HepG2 (cell line): ENCODE results near the gene NAPB. TPM values are rescaled to one million over a fixed set of nuclear protein-coding genes. Genes with fewer than 3 reads are reported as not detected.

Experiments
- BHLHE40 ChIP-seq: IDR thresholded peaks from 2 replicates; pipeline ENCODE4 v1.6.1; 2011; ENCODE audit warnings: low read length, improper control_type of control experiment
- DMAP1 ChIP-seq: IDR thresholded peaks from 2 replicates; pipeline ENCODE4 v1.6.1; 2016
- FOXP4 ChIP-seq: sonication (generic); formaldehyde crosslinking; IDR thresholded peaks from 2 replicates; pipeline ENCODE4 v1.4.0; 2020; ENCODE audit warnings: missing genetic modification reagents
- GATAD2A ChIP-seq: IDR thresholded peaks from 2 replicates; pipeline ENCODE4 v1.6.1; 2016
- HDAC1 ChIP-seq: sonication (generic); formaldehyde crosslinking; IDR thresholded peaks from 2 replicates; pipeline ENCODE4 v1.5.1; 2020; ENCODE audit warnings: mild to moderate bottlenecking, missing genetic modification reagents
- KMT2B ChIP-seq: IDR thresholded peaks from 2 replicates; pipeline ENCODE4 v1.6.1; 2016; ENCODE audit warnings: missing genetic modification reagents, missing compliant biosample characterization
- MNT ChIP-seq: fragments of 450-650 bp; IDR thresholded peaks from 2 replicates; pipeline ENCODE4 v1.6.1; 2016
- PAXIP1 ChIP-seq: sonication (generic); formaldehyde crosslinking; conservative IDR thresholded peaks from 2 replicates; pipeline ENCODE4 v1.4.0; 2020; ENCODE audit warnings: mild to moderate bottlenecking, missing genetic modification reagents, moderate library complexity
- PCBP2 ChIP-seq: fragments of 200-400 bp; formaldehyde crosslinking; optimal IDR thresholded peaks from 2 replicates; pipeline ENCODE3; 2018; ENCODE audit warnings: low read length, low read depth; ENCODE audit not compliant: poor library complexity, severe bottlenecking
- POLR2AphosphoS5 ChIP-seq: IDR thresholded peaks from 2 replicates; pipeline ENCODE4 v1.6.1; 2012; ENCODE audit warnings: low read depth, low read length
- RARA ChIP-seq: IDR thresholded peaks from 2 replicates; pipeline ENCODE4 v1.6.1; 2016; ENCODE audit warnings: missing genetic modification reagents, missing compliant biosample characterization
- SP1 ChIP-seq, 2 experiments: fragments of 450-650 bp in 1 of 2; sonication (generic) in 1 of 2; formaldehyde crosslinking in 1 of 2; IDR thresholded peaks; 2 replicates each; pipeline versions ENCODE4 v1.4.0 to v1.6.1; 2016 to 2020; ENCODE audit warnings: missing genetic modification reagents in 1 of 2
- SP5 ChIP-seq: IDR thresholded peaks from 2 replicates; pipeline ENCODE4 v1.6.1; 2016; ENCODE audit warnings: low read depth, borderline replicate concordance
- TFAP4 ChIP-seq: sonication (generic); IDR thresholded peaks from 2 replicates; pipeline ENCODE4 v1.6.1; 2016; ENCODE audit warnings: low read depth, borderline replicate concordance
- XRCC5 ChIP-seq: fragments of 200-400 bp; formaldehyde crosslinking; optimal IDR thresholded peaks from 2 replicates; pipeline ENCODE3; 2017; ENCODE audit warnings: mild to moderate bottlenecking, low read length
- ZFP90 ChIP-seq: sonication (generic); formaldehyde crosslinking; IDR thresholded peaks from 2 replicates; pipeline ENCODE4 v1.8.0; 2022; ENCODE audit warnings: missing genetic modification reagents, mild to moderate bottlenecking, inconsistent platforms, borderline replicate concordance
- ZMAT5 ChIP-seq: sonication (generic); formaldehyde crosslinking; IDR thresholded peaks from 2 replicates; pipeline ENCODE4 v1.5.0; 2020; ENCODE audit warnings: mild to moderate bottlenecking, low read depth, missing genetic modification reagents, borderline replicate concordance
- ZNF205 ChIP-seq: IDR thresholded peaks from 2 replicates; pipeline ENCODE4 v1.6.1; 2018; ENCODE audit warnings: missing biosample characterization, missing genetic modification reagents
- ZNF704 ChIP-seq: sonication (generic); formaldehyde crosslinking; IDR thresholded peaks from 2 replicates; pipeline ENCODE4 v1.8.1; 2023; ENCODE audit warnings: mild to moderate bottlenecking, inconsistent platforms, moderate library complexity, missing genetic modification reagents, borderline replicate concordance
- polyA plus RNA-seq, 8 experiments: library from polyadenylated mRNA; depleted of rRNA in 3 of 8; stranded (reverse) in 7 of 8; unstranded in 1 of 8; fragments of >200 nt; fragmentation: Illumina TruSeq in 4 of 8; extraction: Trizol in 4 of 8; gene quantifications; 2 replicates each; pipeline versions ENCODE4 v1.2.1 to v1.2.3, GENCODE V29; 2011 to 2016; ENCODE audit warnings: low read depth in 4 of 8, missing spikeins in 1 of 8, mixed read lengths in 1 of 8; ENCODE audit not compliant: insufficient read depth in 1 of 8
- total RNA-seq, 5 experiments: library from RNA; depleted of rRNA; stranded (reverse); fragments of >200 nt; fragmentation: Illumina TruSeq; extraction: Trizol; gene quantifications; 2 replicates each; pipeline ENCODE4 v1.2.3, GENCODE V29; 2016; ENCODE audit warnings: low read depth in 1 of 5

NAPB gene
- total and polyA plus RNA-seq, 2 of the 13 experiments (the other 11 are each of a cell fraction or from before 2014, with no cell fraction given): 15.2 to 16.1 TPM

GRCh38 chr20:23358923-23359593 lies 62.2 kb downstream of the NAPB start (continued):
- 0 out of 2 replicates have a peak, but pooled peaks have one; percentile 38 for TF ChIP-seq TFAP4
- TF ChIP-seq GATAD2A (CRISPR knock-in tag): peak; percentile 7; the same call in 1 of the 2 replicates
- peak; percentile 79 for TF ChIP-seq MNT
- TF ChIP-seq DMAP1: peak; percentile 19; the same call in 1 of the 2 replicates
- no peak for TF ChIP-seq ZNF205 (CRISPR knock-in tag)
- TF ChIP-seq SP1 (IDR thresholded peaks at IDR 0.05): no peak
- TF ChIP-seq SP1 (CRISPR knock-in tag; IDR thresholded peaks at IDR 0.05): 0 out of 2 replicates have a peak, but pooled peaks have one; percentile 11
- 0 out of 2 replicates have a peak, but pooled peaks have one; percentile 25 for TF ChIP-seq HDAC1 (CRISPR knock-in tag)
- 0 out of 2 replicates have a peak, but pooled peaks have one; percentile 11 for TF ChIP-seq BHLHE40
- TF ChIP-seq ZFP90 (CRISPR knock-in tag): no peak
- no peak for TF ChIP-seq PCBP2
- TF ChIP-seq SP5: 0 out of 2 replicates have a peak, but pooled peaks have one; percentile 40
- no peak for TF ChIP-seq KMT2B (CRISPR knock-in tag)
- TF ChIP-seq FOXP4: peak; percentile 52
- TF ChIP-seq PAXIP1 (CRISPR knock-in tag): peak; percentile 25; the same call in 1 of the 2 replicates
- peak; percentile 65 for TF ChIP-seq XRCC5
- TF ChIP-seq POLR2AphosphoS5: no peak
- TF ChIP-seq ZNF704 (CRISPR knock-in tag): no peak
- no peak for TF ChIP-seq RARA (CRISPR knock-in tag)
- TF ChIP-seq ZMAT5 (CRISPR knock-in tag): no peak
